Neutrophil (primary cell): ENCODE measurements around the gene VGLL4.

Experiments used
- H3K27ac ChIP-seq: fragments of 200-600 bp; sonication (generic); 2 replicates; pipeline ENCODE4 v1.5.1; 2016; ENCODE audit warnings: mild to moderate bottlenecking, moderate library complexity
- H3K27me3 ChIP-seq: fragments of 200-600 bp; sonication (generic); 2 replicates; pipeline ENCODE4 v1.6.0; 2016; ENCODE audit warnings: mild to moderate bottlenecking
- H3K36me3 ChIP-seq: fragments of 200-600 bp; sonication (generic); 2 replicates; pipeline ENCODE4 v1.5.1; 2017
- H3K4me1 ChIP-seq, 2 experiments: fragments of 200-600 bp in 1 of 2; sonication (generic) in 1 of 2; 1 replicate in 1 of 2; 2 replicates in 1 of 2; pipeline versions ENCODE4 v1.5.1 to v1.6.1; 2013 to 2016; ENCODE audit warnings: low read depth in 1 of 2, low read length in 1 of 2, mild to moderate bottlenecking in 1 of 2, moderate library complexity in 1 of 2; ENCODE audit not compliant: control insufficient read depth in 1 of 2, insufficient read depth in 1 of 2
- H3K4me3 ChIP-seq, 2 experiments: fragments of 200-600 bp in 1 of 2; sonication (generic) in 1 of 2; 1 replicate in 1 of 2; 2 replicates in 1 of 2; pipeline ENCODE4 v1.5.1; 2013 to 2016; ENCODE audit warnings: low read depth in 1 of 2, low read length in 1 of 2, mild to moderate bottlenecking in 1 of 2, moderate library complexity in 1 of 2
- H3K9me3 ChIP-seq: fragments of 200-600 bp; sonication (generic); 2 replicates; pipeline ENCODE4 v1.5.1; 2016
- CTCF ChIP-seq: fragments of 200-600 bp; sonication (generic); IDR thresholded peaks from 2 replicates; pipeline ENCODE4 v1.5.1; 2016; ENCODE audit warnings: antibody characterized with exemption

Gene VGLL4

GRCh38 chr3:11562277-11562881 lies 81.3 kb downstream of the VGLL4 start:
- Histone ChIP-seq H3K4me3 (no peak overlapping the region), H3K36me3 (peaks cover 77% of the 10 kb centered on the region), H3K9me3 (no peaks in the 10 kb centered on the region), H3K4me1 (no peaks in the 10 kb centered on the region), H3K27me3 (no peaks in the 10 kb centered on the region), H3K27ac (no peak overlapping the region)
- TF ChIP-seq CTCF: no peak

- no peak overlapping the region for H3K4me3 ChIP-seq
- TF ChIP-seq CTCF: no peak
- no peaks in the 10 kb centered on the region for H3K4me1 ChIP-seq
- H3K9me3 ChIP-seq: no peaks in the 10 kb centered on the region
- no peak overlapping the region for H3K27ac ChIP-seq
- peaks cover 74% of the 10 kb centered on the region for H3K36me3 ChIP-seq
- H3K27me3 ChIP-seq: no peaks in the 10 kb centered on the region
Observed at GRCh38 chr3:11560746-11561145, 83.0 kb downstream of the VGLL4 start.

GRCh38 chr3:11559816-11560633 lies 83.7 kb downstream of the VGLL4 start:
- Histone ChIP-seq H3K9me3 (no peaks in the 10 kb centered on the region), H3K4me3 (no peak overlapping the region), H3K36me3 (peaks cover 74% of the 10 kb centered on the region), H3K27me3 (no peaks in the 10 kb centered on the region), H3K4me1 (no peaks in the 10 kb centered on the region), H3K27ac (no peak overlapping the region)
- no peak for TF ChIP-seq CTCF

GRCh38 chr3:11558918-11559815 lies 84.5 kb downstream of the VGLL4 start:
- Histone ChIP-seq H3K4me3 (no peak overlapping the region), H3K9me3 (no peaks in the 10 kb centered on the region), H3K27ac (no peak overlapping the region), H3K27me3 (no peaks in the 10 kb centered on the region), H3K36me3 (peaks cover 80% of the 10 kb centered on the region), H3K4me1 (no peaks in the 10 kb centered on the region)
- no peak for TF ChIP-seq CTCF

GRCh38 chr3:11558411-11558903 lies 85.3 kb downstream of the VGLL4 start:
- Histone ChIP-seq H3K27ac (no peak overlapping the region), H3K9me3 (no peaks in the 10 kb centered on the region), H3K4me1 (no peaks in the 10 kb centered on the region), H3K27me3 (no peaks in the 10 kb centered on the region), H3K4me3 (no peak overlapping the region), H3K36me3 (peaks cover 80% of the 10 kb centered on the region)
- no peak for TF ChIP-seq CTCF
